Breast epithelium (tissue), 3 donors: Measurements from ENCODE around the gene MAMLD1.

ENCODE experiments used
- CTCF ChIP-seq, 3 donors: fragments of 450-650 bp; IDR thresholded peaks; one replicate each; pipeline ENCODE4 v1.5.1; 2016 to 2017; ENCODE audit warnings: antibody characterized with exemption in 3 of 3, mild to moderate bottlenecking in 3 of 3, moderate library complexity in 3 of 3
- POLR2A ChIP-seq: fragments of 450-650 bp; IDR thresholded peaks from one replicate; pipeline ENCODE4 v1.6.1; 2016; ENCODE audit warnings: antibody characterized with exemption, mild to moderate bottlenecking, moderate library complexity

- TF ChIP-seq CTCF (IDR thresholded peaks at IDR 0.05) (no peak), POLR2A (no peak)
These were observed 150.4 kb downstream of the MAMLD1 start for GRCh38 chrX:150513544-150513943.
